D341Med (cell line): Measurements from ENCODE around the gene KRTAP10-9.
"Not testable (repeated sequence)": the region's sequence is repeated elsewhere in the genome, so short reads cannot be mapped to it uniquely, and the experiment has no call there.

Experiments
- DNase-seq: peaks from one replicate; pipeline ENCODE4 v3.0.0; 2012; ENCODE audit warnings: low spot score

Gene KRTAP10-9

GRCh38 chr21:44626673-44627143 is at the start of gene KRTAP10-9:
Gene KRTAP10-9 (plus strand): TSS chr21:44627093. CDS start chr21:44627172, 79 bp downstream.
- no peak for DNase-seq

- DNase-seq, result no peak
Measured at GRCh38 chr21:44578371-44579055, 48.4 kb upstream of the KRTAP10-9 start.

GRCh38 chr21:44579056-44579832 is 47.6 kb upstream of the KRTAP10-9 start:
- no peak for DNase-seq

- no peak for DNase-seq
Measured at GRCh38 chr21:44579833-44580144, 47.1 kb upstream of the KRTAP10-9 start.

GRCh38 chr21:44580231-44580821 is 46.6 kb upstream of the KRTAP10-9 start, which contains the start of gene KRTAP10-5:
Gene KRTAP10-5 (minus strand): TSS chr21:44580604. CDS start chr21:44580578, 26 bp downstream.
- not testable (repeated sequence) for DNase-seq

- no peak for DNase-seq
Measured at GRCh38 chr21:44581158-44581557, 45.7 kb upstream of the KRTAP10-9 start.

GRCh38 chr21:44582055-44582454 is 44.8 kb upstream of the KRTAP10-9 start:
- DNase-seq, result no peak

GRCh38 chr21:44583089-44583799 is 43.6 kb upstream of the KRTAP10-9 start:
- DNase-seq, result no peak

- no peak for DNase-seq
Measured at GRCh38 chr21:44583800-44584147, 43.1 kb upstream of the KRTAP10-9 start.

- DNase-seq, result no peak
Measured at GRCh38 chr21:44585892-44586291, 41.0 kb upstream of the KRTAP10-9 start.

- DNase-seq, result no peak
Measured at GRCh38 chr21:44589094-44589493, 37.8 kb upstream of the KRTAP10-9 start.

- no peak for DNase-seq
Measured at GRCh38 chr21:44589586-44590305, 37.1 kb upstream of the KRTAP10-9 start.

GRCh38 chr21:44590311-44590721 is 36.6 kb upstream of the KRTAP10-9 start:
- DNase-seq, result no peak

GRCh38 chr21:44590897-44591800 is 35.7 kb upstream of the KRTAP10-9 start:
- not testable (repeated sequence) for DNase-seq

GRCh38 chr21:44591801-44592130 is 35.1 kb upstream of the KRTAP10-9 start:
- DNase-seq, result not testable (repeated sequence)

- no peak for DNase-seq
Measured at GRCh38 chr21:44592446-44593311, 34.2 kb upstream of the KRTAP10-9 start, which contains the start of gene KRTAP10-6. Gene KRTAP10-6 (minus strand): TSS chr21:44592505. CDS start chr21:44592484, 21 bp downstream.

- DNase-seq, result no peak
Measured at GRCh38 chr21:44593598-44594405, 33.1 kb upstream of the KRTAP10-9 start.

GRCh38 chr21:44594406-44594916 is 32.4 kb upstream of the KRTAP10-9 start:
- no peak for DNase-seq

GRCh38 chr21:44595524-44595923 is 31.4 kb upstream of the KRTAP10-9 start:
- DNase-seq, result no peak
